ENCODE results near the gene S100A6.

Gene S100A6

GRCh38 chr1:153560241-153560640 lies 24.4 kb upstream of the S100A6 start:
- H3K27me3 ChIP-seq (ENCODE audit: insufficient read depth, low read length), result no peaks in the 10 kb centered on the region
- H3K27ac ChIP-seq (ENCODE audit: low read depth, low read length, poor library complexity, severe bottlenecking), result no peak overlapping the region
- H3F3A ChIP-seq (ENCODE audit: insufficient read depth, low read length), result no peaks in the 10 kb centered on the region
- H3K4me2 ChIP-seq (ENCODE audit: low read length), result no peak overlapping the region
- no peaks in the 10 kb centered on the region for H4K20me1 ChIP-seq (ENCODE audit: insufficient read depth, low read length)
- no peaks in the 10 kb centered on the region for H3K79me2 ChIP-seq (ENCODE audit: insufficient read depth, low read length)
- TF ChIP-seq EZH2 (IDR thresholded peaks at IDR 0.05; ENCODE audit: borderline replicate concordance, low read length), result no peak
- no peak for TF ChIP-seq CTCF (IDR thresholded peaks at IDR 0.05; ENCODE audit: low read length)
- peaks cover 4% of the 10 kb centered on the region; the same call in 1 of the 2 replicates for H3K9me3 ChIP-seq (ENCODE audit: low read length)
- no peaks in the 10 kb centered on the region for H3K4me1 ChIP-seq (ENCODE audit: insufficient read depth, low read length, severe bottlenecking)
- peaks cover 3% of the 10 kb centered on the region; the same call in 1 of the 2 replicates for H3K36me3 ChIP-seq (ENCODE audit: insufficient read depth, low read length)
- no peak overlapping the region for H3K4me3 ChIP-seq (ENCODE audit: low read depth, low read length, poor library complexity, severe bottlenecking)
- no peak overlapping the region for H3K9ac ChIP-seq (ENCODE audit: low read length)
- H3K9me2 ChIP-seq (ENCODE audit: low read depth, low read length), result no peaks in the 10 kb centered on the region
- no peak overlapping the region for H2AFZ ChIP-seq (ENCODE audit: low read length)

GRCh38 chr1:153557877-153558276 lies 22.1 kb upstream of the S100A6 start:
- Histone ChIP-seq H3F3A (ENCODE audit: insufficient read depth, low read length) (no peaks in the 10 kb centered on the region), H3K4me1 (ENCODE audit: insufficient read depth, low read length, severe bottlenecking) (no peaks in the 10 kb centered on the region), H3K27me3 (ENCODE audit: insufficient read depth, low read length) (no peaks in the 10 kb centered on the region), H3K27ac (ENCODE audit: low read depth, low read length, poor library complexity, severe bottlenecking) (no peak overlapping the region), H4K20me1 (ENCODE audit: insufficient read depth, low read length) (no peaks in the 10 kb centered on the region), H3K9ac (ENCODE audit: low read length) (no peak overlapping the region), H2AFZ (ENCODE audit: low read length) (no peak overlapping the region), H3K9me3 (ENCODE audit: low read length) (peaks cover 4% of the 10 kb centered on the region; the same call in 1 of the 2 replicates), H3K4me2 (ENCODE audit: low read length) (no peak overlapping the region), H3K4me3 (ENCODE audit: low read depth, low read length, poor library complexity, severe bottlenecking) (no peak overlapping the region), H3K79me2 (ENCODE audit: insufficient read depth, low read length) (no peaks in the 10 kb centered on the region), H3K9me2 (ENCODE audit: low read depth, low read length) (no peaks in the 10 kb centered on the region), H3K36me3 (ENCODE audit: insufficient read depth, low read length) (peaks cover 3% of the 10 kb centered on the region; the same call in 1 of the 2 replicates)
- TF ChIP-seq EZH2 (IDR thresholded peaks at IDR 0.05; ENCODE audit: borderline replicate concordance, low read length), result no peak
- no peak for TF ChIP-seq CTCF (IDR thresholded peaks at IDR 0.05; ENCODE audit: low read length)

- no peaks in the 10 kb centered on the region for H3K79me2 ChIP-seq (ENCODE audit: insufficient read depth, low read length)
- H3K9me2 ChIP-seq (ENCODE audit: low read depth, low read length), result no peaks in the 10 kb centered on the region
- no peak overlapping the region for H3K27ac ChIP-seq (ENCODE audit: low read depth, low read length, poor library complexity, severe bottlenecking)
- no peak overlapping the region for H3K4me2 ChIP-seq (ENCODE audit: low read length)
- no peaks in the 10 kb centered on the region for H3K27me3 ChIP-seq (ENCODE audit: insufficient read depth, low read length)
- H2AFZ ChIP-seq (ENCODE audit: low read length), result no peak overlapping the region
- H3K4me1 ChIP-seq (ENCODE audit: insufficient read depth, low read length, severe bottlenecking), result no peaks in the 10 kb centered on the region
- no peak overlapping the region for H3K4me3 ChIP-seq (ENCODE audit: low read depth, low read length, poor library complexity, severe bottlenecking)
- no peaks in the 10 kb centered on the region for H4K20me1 ChIP-seq (ENCODE audit: insufficient read depth, low read length)
- TF ChIP-seq EZH2 (IDR thresholded peaks at IDR 0.05; ENCODE audit: borderline replicate concordance, low read length) (no peak), CTCF (IDR thresholded peaks at IDR 0.05; ENCODE audit: low read length) (no peak)
- no peaks in the 10 kb centered on the region for H3F3A ChIP-seq (ENCODE audit: insufficient read depth, low read length)
- no peak overlapping the region for H3K9ac ChIP-seq (ENCODE audit: low read length)
- H3K36me3 ChIP-seq (ENCODE audit: insufficient read depth, low read length), result peaks cover 3% of the 10 kb centered on the region; the same call in 1 of the 2 replicates
- H3K9me3 ChIP-seq (ENCODE audit: low read length), result peaks cover 4% of the 10 kb centered on the region; the same call in 1 of the 2 replicates
These were observed 20.6 kb upstream of the S100A6 start for GRCh38 chr1:153556348-153556747.
